ENCODE results near the gene ANKRD29.
"Not testable (repeated sequence)": the region's sequence is repeated elsewhere in the genome, so short reads cannot be mapped to it uniquely, and the experiment has no call there.

ANKRD29 gene

GRCh38 chr18:23619388-23619881 lies 43.3 kb downstream of the ANKRD29 start:
- no peak for DNase-seq (ENCODE audit: low read depth)
- peak overlapping the region; percentile 47 for H3K4me3 ChIP-seq (ENCODE audit: low read depth, low read length)
- TF ChIP-seq MYC (IDR thresholded peaks at IDR 0.05; ENCODE audit: low read depth, low read length) (no peak), CTCF (IDR thresholded peaks at IDR 0.05; ENCODE audit: low read depth, low read length) (no peak), POLR2A (IDR thresholded peaks at IDR 0.05; ENCODE audit: extremely low read depth, insufficient read length) (no peak)
- TF ChIP-seq, protein P1, sequence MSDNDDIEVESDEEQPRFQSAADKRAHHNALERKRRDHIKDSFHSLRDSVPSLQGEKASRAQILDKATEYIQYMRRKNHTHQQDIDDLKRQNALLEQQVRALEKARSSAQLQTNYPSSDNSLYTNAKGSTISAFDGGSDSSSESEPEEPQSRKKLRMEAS (IDR thresholded peaks at IDR 0.05; ENCODE audit: low read depth, low read length) = no peak

DNA sequence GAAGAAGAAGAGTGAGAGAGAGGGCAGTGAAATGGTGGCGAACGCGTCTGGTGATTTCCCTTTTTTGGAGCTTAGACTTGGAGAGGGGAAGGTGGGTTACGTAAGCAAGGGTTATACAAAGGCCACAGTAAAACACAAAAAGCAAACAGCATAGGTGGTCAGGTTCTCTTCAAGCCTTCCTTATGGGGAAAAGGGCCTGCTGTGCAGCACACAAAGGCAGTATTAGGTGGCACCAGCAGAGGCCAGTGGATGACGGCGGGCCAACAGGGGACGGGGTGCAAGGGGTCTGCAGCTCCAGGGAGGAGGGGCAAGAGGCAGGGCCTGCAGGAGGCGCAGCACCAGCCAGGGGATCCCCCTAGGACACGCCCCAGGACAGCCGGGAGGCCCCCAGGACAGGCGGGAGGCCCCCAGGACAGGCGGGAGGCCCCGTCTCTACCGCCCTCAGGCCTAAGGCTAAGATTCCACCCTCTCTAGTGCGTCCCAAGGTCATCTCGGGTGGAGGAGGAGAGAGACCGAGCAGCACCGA lies 43.8 kb downstream of the ANKRD29 start:
- TF ChIP-seq, protein P1 (IDR thresholded peaks at IDR 0.05; ENCODE audit: low read depth, low read length) = no peak
- DNase-seq (ENCODE audit: low read depth) = peak; percentile 82
- peak overlapping the region; percentile 47 for H3K4me3 ChIP-seq (ENCODE audit: low read depth, low read length)

DNA sequence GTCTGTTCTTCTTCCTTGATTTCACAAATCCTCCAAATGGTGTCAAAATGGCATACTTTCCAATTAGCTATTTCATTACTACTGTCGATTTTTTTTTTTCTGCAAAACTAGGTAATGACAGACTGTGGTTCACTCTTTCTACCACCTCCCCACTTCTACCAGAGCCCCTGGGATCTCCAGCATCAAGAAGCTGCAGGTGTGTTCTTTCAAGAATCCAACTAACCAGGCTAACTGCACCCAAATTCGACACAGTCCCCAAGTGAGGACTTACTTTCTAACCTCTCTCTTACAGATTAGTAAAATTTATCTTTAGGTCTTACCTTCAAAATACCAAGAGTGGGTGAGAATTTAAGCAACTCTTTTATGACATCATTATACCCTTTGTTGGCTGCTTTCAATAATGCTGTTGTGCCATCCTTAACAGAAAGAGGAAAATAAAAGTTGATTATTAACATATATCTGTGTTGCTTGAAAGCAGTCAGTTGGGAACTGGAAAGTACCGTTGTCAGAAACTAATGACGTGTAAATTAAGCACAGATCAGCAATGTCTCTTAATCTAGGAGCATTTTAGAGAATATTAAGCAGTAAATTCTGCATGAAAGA lies 45.2 kb downstream of the ANKRD29 start:
- no peak for DNase-seq (ENCODE audit: low read depth)
- TF ChIP-seq, protein P1 (IDR thresholded peaks at IDR 0.05; ENCODE audit: low read depth, low read length) = no peak
- TF ChIP-seq POLR2A (IDR thresholded peaks at IDR 0.05; ENCODE audit: extremely low read depth, insufficient read length) (no peak), CTCF (IDR thresholded peaks at IDR 0.05; ENCODE audit: low read depth, low read length) (no peak), MYC (IDR thresholded peaks at IDR 0.05; ENCODE audit: low read depth, low read length) (no peak)
- H3K4me3 ChIP-seq (ENCODE audit: low read depth, low read length) = no peak overlapping the region

- TF ChIP-seq CTCF (IDR thresholded peaks at IDR 0.05; ENCODE audit: low read depth, low read length) (no peak), MYC (IDR thresholded peaks at IDR 0.05; ENCODE audit: low read depth, low read length) (no peak), POLR2A (IDR thresholded peaks at IDR 0.05; ENCODE audit: extremely low read depth, insufficient read length) (no peak)
- TF ChIP-seq, protein P1 (IDR thresholded peaks at IDR 0.05; ENCODE audit: low read depth, low read length) = no peak
- no peak overlapping the region for H3K4me3 ChIP-seq (ENCODE audit: low read depth, low read length)
- no peak for DNase-seq (ENCODE audit: low read depth)
Measured at GRCh38 chr18:23616258-23616657, 46.5 kb downstream of the ANKRD29 start.

GRCh38 chr18:23614891-23615290 lies 47.8 kb downstream of the ANKRD29 start:
- no peak for DNase-seq (ENCODE audit: low read depth)
- no peak overlapping the region for H3K4me3 ChIP-seq (ENCODE audit: low read depth, low read length)
- no peak for TF ChIP-seq CTCF (IDR thresholded peaks at IDR 0.05; ENCODE audit: low read depth, low read length)
- TF ChIP-seq, protein P1 (IDR thresholded peaks at IDR 0.05; ENCODE audit: low read depth, low read length) = no peak
- no peak for TF ChIP-seq MYC (IDR thresholded peaks at IDR 0.05; ENCODE audit: low read depth, low read length)
- no peak for TF ChIP-seq POLR2A (IDR thresholded peaks at IDR 0.05; ENCODE audit: extremely low read depth, insufficient read length)

DNA sequence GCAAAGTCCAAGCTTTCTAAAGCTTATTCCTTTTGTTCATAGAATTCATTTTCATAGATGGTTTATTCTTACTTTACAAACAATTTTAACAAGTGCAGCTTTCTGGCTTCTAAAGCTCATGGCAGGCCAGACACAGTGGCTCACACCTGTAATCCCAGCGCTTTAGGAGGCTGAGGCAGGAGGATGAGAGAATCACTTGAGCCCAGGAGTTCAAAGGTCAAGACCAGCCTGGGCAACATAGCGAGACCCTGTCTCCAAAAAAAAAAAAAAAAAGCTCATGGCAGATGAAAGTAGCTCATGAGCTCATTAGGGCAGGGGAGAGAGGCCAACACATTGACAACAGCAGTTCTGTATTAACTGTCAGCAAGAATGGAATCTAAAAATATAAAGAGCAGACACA lies 48.3 kb downstream of the ANKRD29 start:
- TF ChIP-seq CTCF (IDR thresholded peaks at IDR 0.05; ENCODE audit: low read depth, low read length) (no peak), MYC (IDR thresholded peaks at IDR 0.05; ENCODE audit: low read depth, low read length) (no peak), POLR2A (IDR thresholded peaks at IDR 0.05; ENCODE audit: extremely low read depth, insufficient read length) (no peak)
- TF ChIP-seq, protein P1 (IDR thresholded peaks at IDR 0.05; ENCODE audit: low read depth, low read length) = no peak
- no peak overlapping the region for H3K4me3 ChIP-seq (ENCODE audit: low read depth, low read length)
- no peak for DNase-seq (ENCODE audit: low read depth)

DNA sequence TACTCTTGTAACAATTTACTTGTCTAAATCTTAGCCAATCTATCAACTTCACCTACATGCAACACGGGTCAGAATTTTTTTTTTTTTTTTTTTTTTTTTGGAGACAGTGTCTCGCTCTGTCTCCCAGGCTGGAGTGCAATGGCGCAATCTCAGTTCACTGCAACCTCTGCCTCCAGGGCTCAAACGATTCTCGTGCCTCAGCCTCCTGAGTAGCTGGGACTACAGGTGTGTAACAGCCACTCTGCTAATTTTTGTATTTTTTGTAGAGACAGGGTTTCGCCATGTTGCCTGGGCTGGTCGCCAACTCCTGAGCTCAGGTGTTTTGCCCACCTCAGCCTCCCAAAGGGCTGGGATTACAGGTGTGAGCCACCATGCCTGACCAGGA lies 49.6 kb downstream of the ANKRD29 start:
- not testable (repeated sequence) for DNase-seq (ENCODE audit: low read depth); H3K4me3 ChIP-seq (ENCODE audit: low read depth, low read length)
